GM19372 (cell line): ENCODE measurements around the gene SQSTM1.
A peak's percentile ranks its signal among the peaks of the same experiment; 100 is the strongest.

ENCODE experiments used
- ATAC-seq: cut with Tn5 transposase; IDR thresholded peaks from one replicate; pipeline ENCODE4 v1.9.1; 2021; ENCODE audit warnings: mild to moderate bottlenecking, low read depth, moderate library complexity; ENCODE audit not compliant: unreplicated experiment

Gene SQSTM1

DNA sequence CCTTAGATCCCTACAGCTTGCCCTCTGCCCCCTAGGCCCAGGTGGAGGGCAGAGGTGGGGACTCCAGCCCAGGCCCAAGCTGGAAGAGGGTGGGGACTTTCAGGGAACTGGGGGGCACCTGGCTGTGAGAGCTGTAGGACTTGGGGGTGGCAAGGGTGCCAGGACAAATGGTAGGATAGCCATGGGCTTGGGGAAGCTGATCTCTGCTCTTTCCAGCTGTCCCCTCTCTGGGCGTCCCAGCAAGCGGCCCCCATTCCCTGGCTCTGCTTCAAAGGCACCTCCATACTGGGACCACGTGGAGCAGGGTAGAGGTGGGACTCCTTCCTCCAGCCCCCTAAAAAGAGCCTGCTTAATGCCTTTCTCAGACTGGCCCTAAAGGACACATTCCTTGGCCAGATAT, 26.5 kb upstream of the SQSTM1 start:
- ATAC-seq, result no peak

- no peak for ATAC-seq
Observed at GRCh38 chr5:179794575-179794974, 26.1 kb upstream of the SQSTM1 start.

GRCh38 chr5:179795049-179795862, 25.4 kb upstream of the SQSTM1 start:
- ATAC-seq, result peak; percentile 2

- ATAC-seq, result peak; percentile 74
Observed at GRCh38 chr5:179795863-179796833, 24.6 kb upstream of the SQSTM1 start.

- ATAC-seq, result no peak
Observed at GRCh38 chr5:179796877-179797608, 23.7 kb upstream of the SQSTM1 start.

DNA sequence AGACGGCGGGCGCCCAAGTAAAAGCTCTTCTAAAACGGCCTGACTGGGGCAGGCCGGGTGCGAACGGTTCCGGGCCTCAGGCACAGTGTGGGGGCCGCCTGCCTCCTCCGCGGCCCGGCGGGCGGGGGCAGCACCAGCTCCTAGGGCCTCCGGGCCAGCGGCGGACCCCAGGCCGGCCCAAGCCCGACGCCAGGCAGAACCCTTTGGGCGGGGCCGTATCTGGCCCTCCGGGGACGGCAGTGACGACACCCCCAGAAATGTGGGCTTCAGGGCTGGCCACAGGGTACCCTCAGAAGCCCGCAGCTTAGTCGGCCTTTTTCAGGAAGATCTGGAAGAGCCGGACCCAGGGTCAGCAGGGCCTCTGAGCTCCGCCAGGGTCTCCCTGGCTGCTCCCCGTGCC, 23.0 kb upstream of the SQSTM1 start:
- no peak for ATAC-seq

DNA sequence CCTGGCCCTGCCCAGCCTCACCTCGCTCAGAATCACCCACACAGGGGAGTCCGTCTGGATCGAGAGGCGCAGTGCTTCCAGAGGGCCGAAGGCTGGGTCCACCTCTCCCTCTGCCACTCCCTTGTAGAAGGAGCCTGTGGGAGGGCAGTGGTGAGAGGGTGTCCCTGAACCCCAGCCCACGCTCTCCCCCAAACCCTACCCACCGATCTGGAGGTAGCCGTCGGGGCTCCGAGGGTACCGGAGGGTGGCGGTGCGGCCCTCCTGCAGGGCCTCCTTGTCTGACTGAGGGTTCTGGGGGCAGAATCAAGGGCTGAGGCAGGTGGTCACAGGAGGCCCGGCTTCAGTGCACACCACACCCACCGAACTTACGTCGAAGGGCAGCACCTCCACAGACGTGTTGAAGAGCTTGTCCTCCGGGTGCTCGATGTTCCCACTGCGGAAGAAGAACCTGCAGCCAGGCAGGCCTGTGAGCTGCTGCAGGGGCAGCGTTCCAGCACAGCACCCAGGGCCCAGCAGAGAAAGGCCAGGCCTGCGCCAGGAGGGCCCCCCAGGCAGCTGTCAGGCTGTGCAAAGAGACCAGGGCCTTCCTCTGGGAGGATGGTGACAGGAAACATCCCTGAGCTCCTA, 22.4 kb upstream of the SQSTM1 start:
- no peak for ATAC-seq

DNA sequence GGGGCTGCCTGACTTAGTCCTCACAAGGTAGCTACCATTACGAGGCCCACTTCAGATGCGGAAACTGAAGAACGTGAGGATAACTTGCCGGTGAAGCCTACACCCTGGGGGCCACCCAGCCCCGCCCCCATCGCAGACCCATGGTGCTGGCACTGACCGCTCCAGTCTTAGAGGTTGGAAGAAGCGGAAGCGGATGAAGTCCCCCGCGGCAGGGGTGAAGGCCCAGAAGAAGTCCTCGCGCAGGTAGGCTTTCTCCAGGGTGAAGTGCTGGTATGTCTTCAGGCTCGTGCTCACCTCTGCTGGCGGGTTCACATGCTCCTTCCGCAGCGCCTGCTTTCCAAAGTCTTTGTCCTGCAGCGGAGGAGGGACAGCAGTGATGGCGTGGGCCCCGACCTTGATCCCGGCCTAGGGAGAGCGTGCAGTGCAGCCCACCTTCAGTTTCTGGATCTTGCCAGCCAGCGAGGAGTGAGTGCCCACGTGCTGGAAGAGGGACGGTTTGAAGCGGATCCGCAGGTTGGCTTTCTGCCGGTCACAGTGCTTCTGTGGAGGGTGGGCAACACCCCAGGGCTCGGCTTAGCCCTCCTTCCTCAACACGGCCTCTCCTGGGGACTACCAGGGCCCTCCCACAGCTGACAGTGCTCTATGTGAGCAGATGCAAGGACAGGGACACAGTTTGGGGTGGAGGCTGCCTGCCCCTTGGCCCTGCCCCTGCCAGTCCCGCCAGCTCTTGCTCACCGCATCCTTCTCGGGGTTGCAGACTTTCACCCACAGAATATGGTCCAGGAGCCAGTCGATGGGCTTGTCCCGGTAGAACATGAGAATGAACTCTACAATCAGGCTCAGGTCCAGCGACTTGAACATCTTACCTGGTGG, 21.7 kb upstream of the SQSTM1 start:
- ATAC-seq, result no peak

GRCh38 chr5:179799644-179799973, 21.1 kb upstream of the SQSTM1 start:
- no peak for ATAC-seq

DNA sequence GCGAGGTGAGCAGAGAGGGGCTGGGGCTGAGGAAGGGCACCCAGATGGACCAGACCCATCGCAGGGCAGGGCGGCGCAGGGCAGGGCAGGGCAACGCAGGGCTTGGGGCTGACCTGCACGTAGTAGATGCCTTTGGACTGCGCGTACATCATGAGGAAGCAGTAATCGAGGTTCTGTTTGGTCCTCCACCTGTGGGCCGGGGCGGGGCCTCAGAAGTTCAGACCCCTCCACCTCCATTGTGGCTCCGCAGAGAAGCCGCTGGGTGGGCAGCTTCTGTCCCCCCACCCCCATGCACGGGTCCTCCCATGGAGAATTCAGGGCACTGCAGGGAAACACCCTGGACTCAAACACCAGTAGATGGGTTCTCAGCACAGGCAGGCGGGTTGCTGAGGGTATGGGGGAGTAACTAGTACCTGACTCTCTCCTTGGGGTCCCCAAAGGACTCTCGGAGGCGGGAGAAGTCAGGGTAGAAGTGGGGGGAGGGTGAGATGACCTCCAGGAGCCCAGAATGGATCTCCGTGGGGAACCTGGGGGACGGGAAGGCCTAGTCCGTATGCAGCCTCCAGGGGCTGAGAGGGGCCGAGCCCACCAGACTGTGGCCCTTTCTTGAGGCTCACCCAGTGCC, 20.5 kb upstream of the SQSTM1 start:
- ATAC-seq, result no peak

GRCh38 chr5:179800696-179801201, 20.0 kb upstream of the SQSTM1 start:
- no peak for ATAC-seq

GRCh38 chr5:179801304-179802206, 19.1 kb upstream of the SQSTM1 start:
- peak; percentile 40 for ATAC-seq

DNA sequence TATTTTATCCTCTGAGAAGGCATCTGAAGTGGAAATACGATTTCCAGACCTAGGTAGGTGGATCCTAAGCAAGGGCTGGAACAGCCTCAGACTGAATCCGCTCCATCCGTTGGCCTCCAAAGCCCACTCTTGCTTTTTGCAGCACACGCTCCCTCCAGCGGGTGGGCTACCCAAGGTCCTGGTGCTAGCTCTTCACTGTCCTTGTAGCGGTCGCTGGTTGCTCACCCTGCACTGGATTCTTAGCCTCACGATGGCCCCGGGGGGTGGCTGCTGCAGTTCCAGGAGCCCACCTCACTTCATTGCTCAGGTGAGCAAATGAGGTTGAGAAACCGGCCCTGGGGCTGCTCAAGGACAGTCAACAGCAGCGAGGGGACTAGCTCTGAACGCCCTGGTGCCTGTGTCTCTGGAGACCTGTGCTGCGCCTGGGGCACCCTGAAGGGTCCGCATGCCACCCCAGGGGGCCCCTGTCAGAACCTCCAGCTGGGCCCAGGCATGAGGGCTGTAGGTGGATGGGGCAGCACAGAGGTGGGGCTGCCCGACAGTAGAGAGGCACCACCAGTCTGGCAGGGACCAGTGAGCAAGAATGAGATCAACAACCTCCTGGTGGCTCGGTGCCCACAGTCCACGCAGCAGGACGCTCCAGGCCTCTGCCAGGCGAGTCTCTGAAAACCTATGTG, 18.4 kb upstream of the SQSTM1 start:
- ATAC-seq, result no peak

GRCh38 chr5:179802950-179803562, 17.6 kb upstream of the SQSTM1 start:
- ATAC-seq, result no peak

- no peak for ATAC-seq
Observed at GRCh38 chr5:179803651-179804554, 16.8 kb upstream of the SQSTM1 start.

DNA sequence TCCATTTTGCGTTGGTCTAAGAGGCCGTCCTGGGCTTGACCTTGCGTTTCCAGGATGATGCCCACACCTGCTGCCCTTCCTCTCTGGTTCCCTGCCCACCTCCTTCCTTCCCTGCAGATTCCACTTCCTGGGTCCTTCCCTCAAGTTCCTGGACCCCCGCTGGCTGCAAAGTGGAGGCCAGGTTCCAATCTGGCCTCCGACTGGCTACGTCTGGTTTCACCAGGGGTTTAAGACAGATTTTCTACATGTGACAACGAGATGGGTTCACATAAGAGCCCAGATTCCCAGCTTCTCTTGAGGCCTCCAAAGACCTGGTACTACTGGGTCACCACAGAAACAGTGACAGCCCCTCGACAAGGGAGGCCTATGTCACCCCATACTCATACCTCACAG, 16.2 kb upstream of the SQSTM1 start:
- no peak for ATAC-seq
